Trophoblast cell (in vitro differentiated cells and primary cell): ENCODE data around the gene ABCC3.
"Not testable (repeated sequence)": the region's sequence is repeated elsewhere in the genome, so short reads cannot be mapped to it uniquely, and the experiment has no call there.

ENCODE experiments used
- DNase-seq, 2 donors: peaks; one replicate each; pipeline ENCODE4 v3.0.0-alpha.2; 2016
- H2AFZ ChIP-seq: 2 replicates; pipeline ENCODE4 v1.6.1; 2013; ENCODE audit warnings: low read length, moderate library complexity, mild to moderate bottlenecking; ENCODE audit not compliant: insufficient read depth, poor library complexity
- H2AK5ac ChIP-seq: 2 replicates; pipeline ENCODE4 v1.6.1; 2013; ENCODE audit warnings: mild to moderate bottlenecking, low read length
- H2BK120ac ChIP-seq: 2 replicates; pipeline ENCODE4 v1.6.1; 2013; ENCODE audit warnings: low read length, mild to moderate bottlenecking, moderate library complexity; ENCODE audit not compliant: insufficient read depth, poor library complexity
- H2BK12ac ChIP-seq: 2 replicates; pipeline ENCODE4 v1.6.1; 2013; ENCODE audit warnings: mild to moderate bottlenecking, low read length, moderate library complexity
- H2BK5ac ChIP-seq: 2 replicates; pipeline ENCODE4 v1.6.1; 2013; ENCODE audit warnings: low read length, low read depth, moderate library complexity, mild to moderate bottlenecking; ENCODE audit not compliant: poor library complexity
- H3K14ac ChIP-seq: 2 replicates; pipeline ENCODE4 v1.6.1; 2013; ENCODE audit warnings: mild to moderate bottlenecking, low read length
- H3K18ac ChIP-seq: 2 replicates; pipeline ENCODE4 v1.6.1; 2013; ENCODE audit warnings: mild to moderate bottlenecking, low read length
- H3K23ac ChIP-seq: 2 replicates; pipeline ENCODE4 v1.6.1; 2013; ENCODE audit warnings: low read length
- H3K27ac ChIP-seq: 2 replicates; pipeline ENCODE4 v1.5.1; 2013; ENCODE audit warnings: low read depth, mild to moderate bottlenecking, inconsistent platforms, low read length, moderate library complexity
- H3K27me3 ChIP-seq: 2 replicates; pipeline ENCODE4 v1.6.1; 2013; ENCODE audit warnings: inconsistent platforms, mild to moderate bottlenecking, low read length, moderate library complexity; ENCODE audit not compliant: insufficient read depth
- H3K36me3 ChIP-seq, 2 experiments: 1 replicate in 1 of 2; 2 replicates in 1 of 2; pipeline ENCODE4 v1.6.1; 2013; ENCODE audit warnings: low read length in 2 of 2, mild to moderate bottlenecking in 2 of 2, moderate library complexity in 1 of 2; ENCODE audit not compliant: insufficient read depth in 2 of 2, control insufficient read depth in 1 of 2
- H3K4ac ChIP-seq: 2 replicates; pipeline ENCODE4 v1.6.1; 2013; ENCODE audit warnings: low read depth, mild to moderate bottlenecking, low read length, moderate library complexity
- H3K4me1 ChIP-seq, 2 experiments: 1 replicate in 1 of 2; 2 replicates in 1 of 2; pipeline ENCODE4 v1.6.1; 2013; ENCODE audit warnings: low read length in 2 of 2, mild to moderate bottlenecking in 2 of 2, moderate library complexity in 1 of 2; ENCODE audit not compliant: insufficient read depth in 2 of 2, control insufficient read depth in 1 of 2
- H3K4me2 ChIP-seq: 2 replicates; pipeline ENCODE4 v1.6.1; 2013; ENCODE audit warnings: inconsistent platforms, mild to moderate bottlenecking, low read length, moderate library complexity
- H3K4me3 ChIP-seq: 2 replicates; pipeline ENCODE4 v1.5.1; 2013; ENCODE audit warnings: mild to moderate bottlenecking, low read depth, low read length, inconsistent platforms
- H3K79me1 ChIP-seq: one replicate; pipeline ENCODE4 v1.6.1; 2013; ENCODE audit warnings: low read length
- H3K79me2 ChIP-seq: 2 replicates; pipeline ENCODE4 v1.6.1; 2013; ENCODE audit warnings: low read length, mild to moderate bottlenecking; ENCODE audit not compliant: control insufficient read depth, insufficient read depth, poor library complexity
- H3K9ac ChIP-seq: 2 replicates; pipeline ENCODE4 v1.6.1; 2013; ENCODE audit warnings: mild to moderate bottlenecking, low read length
- H3K9me3 ChIP-seq: 2 replicates; pipeline ENCODE4 v1.6.1; 2013; ENCODE audit warnings: low read depth, mild to moderate bottlenecking, control low read depth, inconsistent platforms, low read length; ENCODE audit not compliant: insufficient read depth
- H4K12ac ChIP-seq: 2 replicates; pipeline ENCODE4 v1.6.1; 2013; ENCODE audit warnings: low read depth, mild to moderate bottlenecking, low read length, moderate library complexity
- H4K8ac ChIP-seq: 2 replicates; pipeline ENCODE4 v1.6.1; 2013; ENCODE audit warnings: low read depth, mild to moderate bottlenecking, low read length, moderate library complexity
- H4K91ac ChIP-seq: one replicate; pipeline ENCODE4 v1.6.1; 2013; ENCODE audit warnings: low read depth, mild to moderate bottlenecking, low read length, moderate library complexity
- WGBS: extraction: QIAGEN DNeasy Blood & Tissue Kit; methylation state at CpG from one replicate; pipeline ENCODE4 v1.1.7; 2013; ENCODE audit warnings: missing lambda C conversion rate; ENCODE audit not compliant: insufficient read length, insufficient coverage; ENCODE audit errors: extremely low coverage; 5-methylcytosine and 5-hydroxymethylcytosine counted together

The ABCC3 gene

GRCh38 chr17:50707289-50708049 lies 72.8 kb downstream of the ABCC3 start, which contains the start of gene ANKRD40:
TSS of gene ANKRD40 (minus strand) at chr17:50707914. CDS start at chr17:50707654, 260 bp downstream.
- H4K8ac ChIP-seq: peak within 1 kb of the TSS; percentile 80
- H3K18ac ChIP-seq: peak within 1 kb of the TSS; percentile 52
- H3K27ac ChIP-seq: peak within 1 kb of the TSS; percentile 70
- H3K79me2 ChIP-seq: peaks cover 8% of the 10 kb centered on the region
- H4K91ac ChIP-seq: peak within 1 kb of the TSS; percentile 83
- peak within 1 kb of the TSS; percentile 42 for H2BK5ac ChIP-seq
- H3K79me1 ChIP-seq: peaks cover 8% of the 10 kb centered on the region
- H3K9ac ChIP-seq: peak within 1 kb of the TSS; percentile 91
- H3K4me3 ChIP-seq: peak within 1 kb of the TSS; percentile 88
- peak within 1 kb of the TSS; percentile 42 for H2AK5ac ChIP-seq
- peak within 1 kb of the TSS; percentile 90 for H2AFZ ChIP-seq
- peaks cover 0 to 2% of the 10 kb centered on the region in 2 experiments for H3K36me3 ChIP-seq
- H2BK120ac ChIP-seq: peak within 1 kb of the TSS; percentile 62
- H3K4me1 ChIP-seq: peaks cover 2 to 5% of the 10 kb centered on the region in 2 experiments
- H3K23ac ChIP-seq: no peak within 1 kb of the TSS
- peak within 1 kb of the TSS; percentile 87 for H3K4ac ChIP-seq
- peak within 1 kb of the TSS; percentile 88 for H3K4me2 ChIP-seq
- peak; percentile 80 to 90 for DNase-seq
- WGBS: no CpG with 5 or more reads among the region's 74 CpGs
- no peak within 1 kb of the TSS for H2BK12ac ChIP-seq
- peaks cover 2% of the 10 kb centered on the region for H3K9me3 ChIP-seq
- H4K12ac ChIP-seq: peak within 1 kb of the TSS; percentile 45
- no peaks in the 10 kb centered on the region for H3K27me3 ChIP-seq
- peak within 1 kb of the TSS; percentile 30 for H3K14ac ChIP-seq

DNA sequence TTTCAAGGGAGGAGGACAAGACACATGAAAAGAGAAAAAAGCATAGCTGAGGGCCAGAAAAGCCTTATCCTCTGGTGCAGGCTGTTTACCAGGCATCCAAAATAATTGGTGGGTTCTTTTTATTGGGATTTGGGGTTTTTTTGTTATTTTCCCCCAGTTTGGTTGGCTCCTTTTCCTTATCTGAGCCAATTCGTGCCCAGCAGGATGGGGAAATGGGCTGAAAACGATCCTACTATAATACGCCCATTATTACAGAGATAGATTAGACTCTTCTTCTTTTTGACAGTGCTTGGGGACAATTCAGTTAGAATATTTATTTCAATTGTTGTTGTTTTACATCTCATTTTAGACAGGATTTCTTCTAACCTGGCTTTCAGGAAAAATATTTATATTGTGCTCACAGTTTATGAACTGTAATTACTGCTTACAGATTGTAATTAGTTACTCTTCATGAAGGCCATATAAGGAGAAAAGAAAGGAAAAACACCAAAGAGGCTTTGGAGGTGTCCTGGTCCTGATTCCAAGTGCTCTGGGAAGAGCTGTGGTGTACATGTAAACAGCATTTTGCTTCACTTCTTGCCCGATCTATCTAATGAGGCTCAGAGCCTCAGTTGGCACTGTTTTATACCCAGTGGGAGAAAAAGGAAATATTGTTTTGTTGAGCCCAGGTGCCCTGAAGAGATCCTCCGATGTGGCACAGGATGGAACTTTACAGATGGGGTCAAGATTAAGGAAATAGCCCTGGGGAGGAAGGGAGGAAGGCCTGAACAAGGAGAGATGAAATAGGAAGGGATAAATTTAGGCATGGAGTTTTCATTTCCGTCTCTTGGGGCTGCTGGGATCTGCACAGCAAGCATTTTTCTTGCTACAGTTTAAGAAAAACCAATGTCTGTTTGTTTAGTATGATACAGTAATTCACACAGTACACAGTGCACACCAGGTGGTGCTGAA lies 73.6 kb downstream of the ABCC3 start:
- no peaks in the 10 kb centered on the region for H3K27me3 ChIP-seq
- no peak overlapping the region for H3K4ac ChIP-seq
- H4K8ac ChIP-seq: peak overlapping the region; percentile 80
- H3K14ac ChIP-seq: no peak overlapping the region
- no peak overlapping the region for H3K18ac ChIP-seq
- peak overlapping the region; percentile 70 for H3K27ac ChIP-seq
- no peak overlapping the region for H2BK120ac ChIP-seq
- peak overlapping the region; percentile 73 for H2AFZ ChIP-seq
- no peak for DNase-seq
- H3K9ac ChIP-seq: peak overlapping the region; percentile 74
- peaks cover 7% of the 10 kb centered on the region for H3K79me2 ChIP-seq
- peak overlapping the region; percentile 12 for H4K12ac ChIP-seq
- no CpG with 5 or more reads among the region's 6 CpGs for WGBS
- peak overlapping the region; percentile 42 for H2BK5ac ChIP-seq
- H3K4me3 ChIP-seq: peak overlapping the region; percentile 11
- no peak overlapping the region for H3K23ac ChIP-seq
- H3K79me1 ChIP-seq: peaks cover 8% of the 10 kb centered on the region
- no peak overlapping the region for H2AK5ac ChIP-seq
- H3K4me1 ChIP-seq: peaks cover 2 to 5% of the 10 kb centered on the region in 2 experiments
- peak overlapping the region; percentile 88 for H3K4me2 ChIP-seq
- H2BK12ac ChIP-seq: no peak overlapping the region
- peaks cover 2% of the 10 kb centered on the region for H3K9me3 ChIP-seq
- H4K91ac ChIP-seq: peak overlapping the region; percentile 50
- H3K36me3 ChIP-seq: no peaks in the 10 kb centered on the region

DNA sequence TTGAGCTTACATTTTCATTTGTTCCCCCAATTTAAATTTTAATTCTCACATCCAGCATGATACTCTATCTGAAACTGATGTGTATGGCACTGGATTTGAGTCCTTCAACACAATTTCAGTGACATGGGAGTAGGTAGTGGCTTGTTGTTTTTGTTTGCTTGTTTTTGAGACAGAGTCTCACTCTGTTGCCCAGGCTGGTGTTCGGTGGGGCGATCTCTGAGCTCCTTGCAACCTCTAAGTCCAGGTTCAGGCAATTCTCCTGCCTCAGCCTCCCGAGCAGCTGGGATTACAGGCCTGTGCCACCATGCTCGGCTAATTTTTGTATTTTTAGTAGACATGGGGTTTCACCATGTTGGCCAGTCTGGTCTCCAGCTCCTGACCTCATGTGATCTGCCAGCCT lies 74.4 kb downstream of the ABCC3 start:
- no CpG with 5 or more reads among the region's 4 CpGs for WGBS
- not testable (repeated sequence) for H3K36me3 ChIP-seq

DNA sequence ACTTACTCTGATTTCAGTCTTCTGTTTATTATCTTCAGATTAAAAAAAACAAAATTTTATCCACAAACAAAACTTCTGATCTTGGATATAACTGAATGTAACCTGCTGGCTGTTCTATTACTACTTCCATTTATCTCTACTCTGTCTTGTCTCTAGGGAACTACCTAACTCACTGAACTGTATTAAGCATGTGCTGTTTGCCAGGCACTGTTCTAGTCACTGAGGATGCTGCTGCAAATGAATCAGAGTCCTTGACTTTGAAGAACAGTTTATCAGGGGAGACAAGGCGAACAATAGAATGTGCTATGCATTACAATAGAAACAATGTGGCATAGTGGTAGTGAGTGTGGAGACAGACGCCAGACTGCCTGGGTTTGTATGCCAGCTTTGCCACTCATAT lies 75.3 kb downstream of the ABCC3 start:
- no peak overlapping the region for H3K14ac ChIP-seq
- WGBS: no CpG with 5 or more reads among the region's 2 CpGs
- peaks cover 7% of the 10 kb centered on the region for H3K79me2 ChIP-seq
- no peak overlapping the region for H3K4me2 ChIP-seq
- H3K4ac ChIP-seq: no peak overlapping the region
- DNase-seq: no peak
- H4K91ac ChIP-seq: no peak overlapping the region
- no peak overlapping the region for H2BK12ac ChIP-seq
- H2BK5ac ChIP-seq: no peak overlapping the region
- no peak overlapping the region for H3K23ac ChIP-seq
- peaks cover 2% of the 10 kb centered on the region for H3K9me3 ChIP-seq
- H3K79me1 ChIP-seq: peaks cover 8% of the 10 kb centered on the region
- no peak overlapping the region for H3K18ac ChIP-seq
- no peak overlapping the region for H3K9ac ChIP-seq
- no peak overlapping the region for H4K12ac ChIP-seq
- no peak overlapping the region for H4K8ac ChIP-seq
- no peak overlapping the region for H2BK120ac ChIP-seq
- H3K4me3 ChIP-seq: no peak overlapping the region
- H3K36me3 ChIP-seq: no peaks in the 10 kb centered on the region
- H2AK5ac ChIP-seq: no peak overlapping the region
- no peaks in the 10 kb centered on the region for H3K27me3 ChIP-seq
- H3K4me1 ChIP-seq: peaks cover 2 to 5% of the 10 kb centered on the region in 2 experiments
- H3K27ac ChIP-seq: no peak overlapping the region
- H2AFZ ChIP-seq: no peak overlapping the region

More for the DNA sequence above, 74.4 kb downstream of the ABCC3 start:
- Histone ChIP-seq H2AFZ (peak overlapping the region; percentile 50), H4K12ac (peak overlapping the region; percentile 68)
- H3K4me1 ChIP-seq, H3K9ac ChIP-seq, H3K18ac ChIP-seq, H3K14ac ChIP-seq, H3K27me3 ChIP-seq, H2BK120ac ChIP-seq, H2AK5ac ChIP-seq, DNase-seq, H3K23ac ChIP-seq, H3K9me3 ChIP-seq, H3K79me2 ChIP-seq, H3K79me1 ChIP-seq, H2BK12ac ChIP-seq, H3K4ac ChIP-seq, H3K27ac ChIP-seq, H2BK5ac ChIP-seq, H4K8ac ChIP-seq, H3K4me2 ChIP-seq, H4K91ac ChIP-seq, H3K4me3 ChIP-seq: not testable (repeated sequence)
